Loucy (cell line): ENCODE measurements around the gene EIF3M.

Experiments used
- H2AFZ ChIP-seq: fragments of 200-600 bp; sonication (generic); 2 replicates; pipeline ENCODE4 v1.6.0; 2016; ENCODE audit warnings: antibody characterized with exemption, mild to moderate bottlenecking, low read length, moderate library complexity
- H3F3A ChIP-seq: fragments of 200-600 bp; 2 replicates; pipeline ENCODE4 v1.6.0; 2016; ENCODE audit warnings: antibody characterized with exemption, low read depth, mild to moderate bottlenecking
- H3K27me3 ChIP-seq: fragments of 200-600 bp; sonication (generic); 2 replicates; pipeline ENCODE4 v1.6.1; 2014; ENCODE audit warnings: low read length, mild to moderate bottlenecking; ENCODE audit not compliant: insufficient read depth, poor library complexity, severe bottlenecking
- H3K36me3 ChIP-seq: fragments of 200-600 bp; sonication (generic); 2 replicates; pipeline ENCODE4 v1.6.1; 2016; ENCODE audit warnings: low read length; ENCODE audit not compliant: insufficient read depth
- H3K4me1 ChIP-seq: fragments of 200-600 bp; sonication (generic); 2 replicates; pipeline ENCODE4 v1.5.1; 2014; ENCODE audit warnings: low read length, mild to moderate bottlenecking; ENCODE audit not compliant: insufficient read depth, poor library complexity, severe bottlenecking
- H3K4me2 ChIP-seq: fragments of 200-600 bp; sonication (generic); 2 replicates; pipeline ENCODE4 v1.6.0; 2014; ENCODE audit warnings: antibody characterized with exemption, low read length, low read depth, mild to moderate bottlenecking; ENCODE audit not compliant: poor library complexity, severe bottlenecking
- H3K4me3 ChIP-seq: fragments of 200-600 bp; sonication (generic); 2 replicates; pipeline ENCODE4 v1.5.1; 2014; ENCODE audit warnings: low read length, mild to moderate bottlenecking, mixed read lengths; ENCODE audit not compliant: poor library complexity, severe bottlenecking
- H3K79me2 ChIP-seq: fragments of 200-600 bp; sonication (generic); 2 replicates; pipeline ENCODE4 v1.6.1; 2014; ENCODE audit warnings: low read length; ENCODE audit not compliant: insufficient read depth
- H3K9ac ChIP-seq: fragments of 200-600 bp; sonication (generic); 2 replicates; pipeline ENCODE4 v1.6.0; 2014; ENCODE audit warnings: mild to moderate bottlenecking, low read depth, low read length, moderate library complexity; ENCODE audit not compliant: poor library complexity, severe bottlenecking
- H3K9me2 ChIP-seq: fragments of 200-600 bp; sonication (generic); replicated peaks from 2 replicates; pipeline ENCODE4 v1.6.1; 2016; ENCODE audit warnings: low read depth, low read length, mixed read lengths
- H3K9me3 ChIP-seq: fragments of 200-600 bp; sonication (generic); 2 replicates; pipeline ENCODE4 v1.6.1; 2014; ENCODE audit warnings: mild to moderate bottlenecking, antibody characterized with exemption, low read length, low read depth; ENCODE audit not compliant: insufficient read depth
- H4K20me1 ChIP-seq: fragments of 200-600 bp; sonication (generic); 2 replicates; pipeline ENCODE4 v1.6.0; 2014; ENCODE audit warnings: antibody characterized with exemption, low read length, mild to moderate bottlenecking; ENCODE audit not compliant: insufficient read depth, poor library complexity, severe bottlenecking
- CTCF ChIP-seq: fragments of 200-600 bp; sonication (generic); conservative IDR thresholded peaks from 2 replicates; pipeline ENCODE4 v1.5.1; 2014; ENCODE audit warnings: mild to moderate bottlenecking, antibody characterized with exemption, low read length
- EZH2phosphoT487 ChIP-seq: fragments of 200-600 bp; IDR thresholded peaks from 2 replicates; pipeline ENCODE4 v1.6.1; 2018; ENCODE audit warnings: antibody characterized with exemption, mild to moderate bottlenecking, moderate library complexity, borderline replicate concordance

Gene EIF3M

GRCh38 chr11:32571039-32571438 is 12.6 kb upstream of the EIF3M start:
- Histone ChIP-seq H3K4me2 (peak overlapping the region; percentile 29), H3K9me2 (no peaks in the 10 kb centered on the region), H3K36me3 (no peaks in the 10 kb centered on the region), H3K79me2 (no peaks in the 10 kb centered on the region), H3F3A (no peaks in the 10 kb centered on the region), H3K4me3 (no peak overlapping the region), H3K4me1 (peaks cover 20% of the 10 kb centered on the region), H3K9me3 (no peaks in the 10 kb centered on the region), H3K9ac (no peak overlapping the region), H4K20me1 (no peaks in the 10 kb centered on the region), H2AFZ (peak overlapping the region; percentile 64), H3K27me3 (no peaks in the 10 kb centered on the region)
- no peak for TF ChIP-seq EZH2phosphoT487
- no peak for TF ChIP-seq CTCF

GRCh38 chr11:32573228-32573627 is 10.4 kb upstream of the EIF3M start:
- no peaks in the 10 kb centered on the region for H3K9me3 ChIP-seq

GRCh38 chr11:32574421-32574820 is 9.2 kb upstream of the EIF3M start:
- H3K4me3 ChIP-seq, result no peak overlapping the region
- no peaks in the 10 kb centered on the region for H4K20me1 ChIP-seq
- peaks cover 20% of the 10 kb centered on the region for H3K4me1 ChIP-seq
- H3F3A ChIP-seq, result no peaks in the 10 kb centered on the region
- no peaks in the 10 kb centered on the region for H3K27me3 ChIP-seq
- no peaks in the 10 kb centered on the region for H3K9me3 ChIP-seq
- no peak overlapping the region for H3K4me2 ChIP-seq
- no peak for TF ChIP-seq CTCF
- no peak for TF ChIP-seq EZH2phosphoT487
- peak overlapping the region; percentile 48; the same call in 1 of the 2 replicates for H2AFZ ChIP-seq
- H3K9ac ChIP-seq, result no peak overlapping the region
- H3K36me3 ChIP-seq, result no peaks in the 10 kb centered on the region
- no peaks in the 10 kb centered on the region for H3K79me2 ChIP-seq
- no peaks in the 10 kb centered on the region for H3K9me2 ChIP-seq

More at GRCh38 chr11:32573228-32573627, 10.4 kb upstream of the EIF3M start:
- H3K9ac ChIP-seq, result no peak overlapping the region
- no peak overlapping the region for H3K4me3 ChIP-seq
- no peaks in the 10 kb centered on the region for H3K36me3 ChIP-seq
- no peaks in the 10 kb centered on the region for H3K9me2 ChIP-seq
- no peaks in the 10 kb centered on the region for H3K27me3 ChIP-seq
- H2AFZ ChIP-seq, result no peak overlapping the region
- H3K79me2 ChIP-seq, result no peaks in the 10 kb centered on the region
- peaks cover 20% of the 10 kb centered on the region for H3K4me1 ChIP-seq
- TF ChIP-seq CTCF, result no peak
- TF ChIP-seq EZH2phosphoT487, result no peak
- no peaks in the 10 kb centered on the region for H4K20me1 ChIP-seq
- H3K4me2 ChIP-seq, result no peak overlapping the region
- H3F3A ChIP-seq, result no peaks in the 10 kb centered on the region
